DOHH2 (cell line): ENCODE results near the gene ADGRG6.

ENCODE experiments used
- CTCF ChIP-seq: fragments of 200-600 bp; sonication (generic); IDR thresholded peaks from one replicate; pipeline ENCODE4 v1.5.1; 2014; ENCODE audit warnings: antibody characterized with exemption, mild to moderate bottlenecking, low read depth, low read length; ENCODE audit not compliant: poor library complexity, severe bottlenecking
- EZH2phosphoT487 ChIP-seq: fragments of 200-600 bp; sonication (generic); IDR thresholded peaks from 2 replicates; pipeline ENCODE4 v1.6.1; 2017; ENCODE audit warnings: borderline replicate concordance, mild to moderate bottlenecking, antibody characterized with exemption, low read length, moderate library complexity, mixed read lengths

GRCh38 chr6:142404751-142405150 is 102.9 kb downstream of the ADGRG6 start:
- TF ChIP-seq CTCF (no peak), EZH2phosphoT487 (no peak)
